Brain microvascular endothelial cell (primary cell): Measurements from ENCODE around the gene EHD1.

ENCODE experiments used
- DNase-seq: peaks from one replicate; pipeline ENCODE4 v3.0.0-alpha.2; 2020
- H3K27ac ChIP-seq: fragments of 250-450 bp; sonication (Bioruptor Pico); 2 replicates; pipeline ENCODE4 v1.5.1; 2020; ENCODE audit warnings: mild to moderate bottlenecking, moderate library complexity
- H3K27me3 ChIP-seq: fragments of 250-450 bp; sonication (Bioruptor Pico); replicated peaks from 2 replicates; pipeline ENCODE4 v1.5.1; 2020; ENCODE audit warnings: mild to moderate bottlenecking
- H3K36me3 ChIP-seq: fragments of 250-450 bp; sonication (Bioruptor Pico); replicated peaks from 2 replicates; pipeline ENCODE4 v1.5.1; 2020; ENCODE audit warnings: mild to moderate bottlenecking
- H3K4me3 ChIP-seq: 2 replicates; pipeline ENCODE4 v1.5.1; 2011; ENCODE audit warnings: low read depth, mild to moderate bottlenecking, control low read depth, low read length, moderate library complexity
- CTCF ChIP-seq: IDR thresholded peaks from 2 replicates; pipeline ENCODE4 v1.5.1; 2011; ENCODE audit warnings: low read depth, mild to moderate bottlenecking, moderate library complexity, low read length, control low read depth, inconsistent platforms; ENCODE audit errors: missing control alignments
- in situ Hi-C: cut with HindIII; loops from 2 replicates; pipeline ENCODE4 v1.10.0; 2017; ENCODE audit warnings: low sequenced_read_pairs, low pct_ligation_motif_present

EHD1 gene

DNA sequence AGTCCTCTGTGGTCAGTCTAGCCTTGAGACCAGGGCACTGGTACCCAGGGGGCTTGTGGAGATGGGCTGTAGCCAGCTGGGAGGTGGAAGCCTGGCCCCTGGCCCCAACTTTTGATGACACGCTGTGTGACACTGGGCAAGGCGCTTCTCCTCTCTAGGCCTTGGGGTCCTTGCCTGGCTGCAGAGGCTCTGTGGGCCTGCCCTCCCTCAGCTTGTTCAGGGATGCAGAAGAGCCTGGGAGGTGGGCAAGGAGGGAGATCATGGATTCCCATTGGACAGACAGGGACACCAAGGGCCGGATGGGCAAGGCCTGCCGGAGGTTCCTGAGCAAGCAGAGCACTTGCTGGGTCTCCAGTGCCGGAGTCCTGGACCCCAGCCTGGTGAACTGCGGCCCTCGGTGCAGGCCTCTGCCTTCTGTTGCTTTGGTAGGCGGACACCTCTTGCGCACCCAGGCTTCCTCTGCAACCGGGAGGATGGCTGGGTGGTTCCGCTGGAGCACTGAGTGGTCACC lies 44.8 kb upstream of the EHD1 start:
- Histone ChIP-seq H3K4me3 (no peak overlapping the region), H3K36me3 (peaks cover 10% of the 10 kb centered on the region), H3K27me3 (no peaks in the 10 kb centered on the region), H3K27ac (no peak overlapping the region)
- in situ Hi-C loops = no loop called here
- no peak for DNase-seq
- TF ChIP-seq CTCF = no peak

GRCh38 chr11:64921384-64921783 lies 43.0 kb upstream of the EHD1 start:
- in situ Hi-C loops = no loop called here
- no peak for TF ChIP-seq CTCF
- no peak overlapping the region for H3K27ac ChIP-seq
- H3K4me3 ChIP-seq = no peak overlapping the region
- H3K27me3 ChIP-seq = no peaks in the 10 kb centered on the region
- no peak for DNase-seq
- H3K36me3 ChIP-seq = peaks cover under 1% of the 10 kb centered on the region

DNA sequence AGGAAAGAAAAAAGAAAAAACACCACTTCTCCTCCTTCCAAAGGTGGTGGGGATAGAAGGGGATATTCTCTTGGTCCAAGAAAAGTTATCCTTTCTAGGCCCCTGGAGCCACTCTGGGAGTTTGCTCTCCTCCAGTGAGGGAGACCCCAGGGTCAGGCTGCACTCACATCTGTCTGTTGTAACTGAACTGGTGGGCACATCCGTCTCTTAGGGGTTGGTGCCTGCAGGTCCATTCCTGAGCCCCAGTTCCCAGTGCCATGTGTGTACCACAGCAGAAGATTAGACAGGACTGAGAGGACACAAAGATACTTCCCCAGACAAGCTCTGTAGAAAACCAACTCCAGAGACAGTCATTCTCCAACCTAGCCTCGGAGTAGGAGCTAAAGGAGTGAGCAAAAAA lies 41.7 kb upstream of the EHD1 start:
- no peak for DNase-seq
- H3K36me3 ChIP-seq = no peaks in the 10 kb centered on the region
- in situ Hi-C loops = no loop called here
- H3K27me3 ChIP-seq = no peaks in the 10 kb centered on the region
- no peak overlapping the region for H3K27ac ChIP-seq
- no peak for TF ChIP-seq CTCF
- H3K4me3 ChIP-seq = no peak overlapping the region

- Histone ChIP-seq H3K4me3 (no peak overlapping the region), H3K27ac (no peak overlapping the region), H3K36me3 (no peaks in the 10 kb centered on the region), H3K27me3 (no peaks in the 10 kb centered on the region)
- no peak for DNase-seq
- in situ Hi-C loops = no loop called here
- TF ChIP-seq CTCF = no peak
Observed at GRCh38 chr11:64919627-64920026, 41.2 kb upstream of the EHD1 start.

DNA sequence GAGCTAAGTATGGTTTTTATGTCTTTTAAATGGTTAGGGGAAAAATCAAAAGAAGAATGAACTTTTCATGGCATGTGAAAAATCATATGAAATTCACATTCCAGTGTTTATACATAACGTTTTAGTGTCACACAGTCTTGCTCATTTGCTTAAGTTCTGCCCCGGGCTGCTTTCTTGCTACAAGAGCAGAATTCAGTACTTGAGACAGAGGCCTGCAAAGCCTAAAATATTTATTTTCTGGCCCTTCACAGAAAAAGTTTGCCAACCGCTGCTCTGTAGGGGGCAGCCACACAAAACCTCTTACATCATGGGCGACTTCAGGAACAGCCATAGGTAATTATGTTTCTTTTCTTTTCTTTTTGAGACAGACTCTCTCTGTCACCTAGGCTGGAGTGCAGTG lies 39.6 kb upstream of the EHD1 start:
- H3K27me3 ChIP-seq = no peaks in the 10 kb centered on the region
- in situ Hi-C loops = no loop called here
- H3K4me3 ChIP-seq = peak overlapping the region; percentile 58

More for the DNA sequence above, 39.6 kb upstream of the EHD1 start:
- peak; percentile 55 for TF ChIP-seq CTCF
- peak overlapping the region; percentile 37 for H3K27ac ChIP-seq
- DNase-seq = peak; percentile 43
- peaks cover 8% of the 10 kb centered on the region for H3K36me3 ChIP-seq
